ENCODE data around the gene FRG2.
A peak's percentile ranks its signal among the peaks of the same experiment; 100 is the strongest.
"Not testable (repeated sequence)": the region's sequence is repeated elsewhere in the genome, so short reads cannot be mapped to it uniquely, and the experiment has no call there.

Gene FRG2

DNA sequence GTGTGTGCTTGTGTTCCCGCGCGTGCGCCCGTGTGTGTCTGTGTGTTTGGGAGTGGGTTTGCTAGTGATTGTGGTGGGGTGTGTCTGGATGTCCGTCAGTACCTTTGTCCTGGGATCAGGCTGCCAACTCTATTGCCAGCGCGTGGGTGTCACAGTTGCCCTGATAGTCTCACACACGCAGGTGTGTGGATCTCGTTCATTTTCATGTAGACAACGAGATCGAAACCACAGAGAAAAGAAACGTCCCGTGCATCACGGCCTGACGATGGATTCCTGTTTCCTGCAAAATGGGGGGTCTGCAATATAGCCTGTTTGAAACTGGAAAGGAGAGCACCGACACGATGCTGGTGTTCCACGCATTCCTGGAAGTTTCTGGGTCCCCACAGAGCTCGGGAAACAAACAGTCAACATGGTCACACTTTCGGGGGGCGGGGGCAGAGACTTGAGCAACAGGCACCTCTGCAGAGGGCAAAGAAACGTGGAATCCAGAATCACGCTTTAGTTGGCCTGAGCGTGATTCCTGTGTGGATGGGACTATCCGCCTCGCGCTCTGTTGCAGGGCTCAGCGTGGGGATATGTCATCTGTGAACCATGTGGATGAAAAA, 7.1 kb downstream of the FRG2 start:
- Mint-ChIP-seq H3K9me3 (peaks cover 9 to 19% of the 10 kb centered on the region in 2 donors), H3K27me3 (peaks cover 56 to 59% of the 10 kb centered on the region in 2 donors), H3K4me3 (peak overlapping the region; percentile 18 to 23), H3K4me1 (peaks cover 24 to 44% of the 10 kb centered on the region in 2 donors), H3K36me3 (peaks cover 5 to 21% of the 10 kb centered on the region in 2 donors), H3K27ac (peak overlapping the region; percentile 0)
- not testable (repeated sequence) for ATAC-seq (replicated peaks); DNase-seq

DNA sequence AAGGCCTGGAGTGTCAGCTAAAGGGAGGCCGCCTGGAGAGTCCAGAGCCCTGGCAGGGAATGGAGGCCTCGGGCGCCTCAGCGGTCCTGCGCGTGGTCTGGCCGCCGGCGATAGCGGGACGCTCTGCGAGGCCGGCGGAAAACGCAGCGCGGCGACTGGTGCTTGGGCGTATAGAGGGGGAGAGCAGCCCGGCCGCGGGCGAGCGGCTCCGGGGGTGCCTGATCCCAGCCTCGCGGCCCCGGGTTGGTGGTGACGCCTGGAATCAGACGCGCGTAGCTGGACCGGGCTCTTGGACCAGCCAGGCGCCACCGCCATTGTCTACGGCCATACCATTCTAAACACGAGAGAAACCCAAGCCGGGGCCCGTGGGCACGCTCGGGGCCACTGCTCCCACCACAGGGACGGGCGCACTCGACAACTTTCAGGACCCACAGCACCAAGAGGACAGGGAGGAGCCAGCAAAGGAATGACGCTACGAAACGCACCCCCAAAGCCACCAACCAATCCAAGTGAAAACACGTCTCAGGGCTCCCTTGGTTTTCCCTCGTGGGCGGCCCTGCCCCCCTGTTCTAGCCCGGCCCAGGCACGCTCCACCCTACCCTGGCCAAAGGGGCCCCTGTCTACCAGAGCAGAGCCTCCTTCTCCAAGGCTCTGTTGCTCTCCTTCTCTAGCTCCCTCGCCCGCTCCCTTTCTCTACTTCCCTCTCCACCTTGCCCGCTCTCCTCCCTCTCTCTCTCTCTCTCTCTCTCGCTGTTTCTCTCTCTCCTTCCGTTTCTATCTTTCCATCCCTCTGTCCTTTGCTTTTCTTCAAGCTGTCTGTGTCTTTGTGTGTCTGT, 7.8 kb downstream of the FRG2 start:
- peaks cover 5 to 21% of the 10 kb centered on the region in 2 donors for H3K36me3 Mint-ChIP-seq
- H3K9me3 Mint-ChIP-seq: peaks cover 9 to 19% of the 10 kb centered on the region in 2 donors
- H3K4me1 Mint-ChIP-seq: peaks cover 24 to 44% of the 10 kb centered on the region in 2 donors
- no peak for ATAC-seq (replicated peaks)
- no peak for DNase-seq
- H3K4me3 Mint-ChIP-seq: peak overlapping the region; percentile 18 to 23
- peaks cover 59 to 63% of the 10 kb centered on the region in 2 donors for H3K27me3 Mint-ChIP-seq
- peak overlapping the region; percentile 0 for H3K27ac Mint-ChIP-seq

DNA sequence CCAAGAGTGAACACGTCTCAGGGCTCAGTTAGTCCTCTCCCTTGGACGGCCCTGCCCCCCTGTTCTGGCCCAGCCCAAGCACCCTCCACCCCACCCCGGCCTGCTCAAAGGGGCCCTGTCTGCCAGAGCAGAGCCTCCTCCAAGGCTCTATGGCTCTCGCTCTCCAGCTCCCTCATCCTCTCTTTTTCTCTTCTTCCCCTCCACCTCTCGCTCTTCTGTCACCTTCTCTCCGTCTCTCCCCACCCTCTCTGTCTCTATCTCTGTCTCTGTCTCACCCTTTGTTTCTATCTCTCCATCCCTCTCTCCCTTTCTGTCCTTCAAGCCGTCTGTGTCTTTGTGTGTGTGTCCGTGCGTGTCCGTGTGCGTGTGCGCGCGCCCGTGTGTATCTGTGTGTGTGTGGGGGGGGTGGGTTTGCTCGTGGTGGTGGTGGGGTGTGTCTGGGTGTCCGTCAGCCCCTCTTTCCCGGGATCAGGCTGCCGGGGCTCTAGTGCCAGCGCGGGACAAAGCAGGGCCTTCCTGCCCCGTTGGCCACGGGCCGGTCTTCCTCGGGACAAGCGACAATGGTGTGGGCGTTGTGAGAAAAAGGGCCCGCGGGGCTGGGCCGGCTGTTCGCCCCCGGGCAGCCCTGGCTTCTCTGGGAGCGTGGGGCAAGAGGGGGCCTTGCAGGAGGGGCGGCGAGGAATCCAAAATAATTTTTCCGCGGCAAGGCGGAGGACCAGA, 8.7 kb downstream of the FRG2 start:
- peaks cover 5 to 21% of the 10 kb centered on the region in 2 donors for H3K36me3 Mint-ChIP-seq
- H3K4me3 Mint-ChIP-seq: peak overlapping the region in 1 of 2 donors; percentile 39
- DNase-seq: no peak
- H3K4me1 Mint-ChIP-seq: peaks cover 24 to 44% of the 10 kb centered on the region in 2 donors
- H3K9me3 Mint-ChIP-seq: peaks cover 11 to 19% of the 10 kb centered on the region in 2 donors
- no peak for ATAC-seq (replicated peaks)
- H3K27me3 Mint-ChIP-seq: peaks cover 66 to 71% of the 10 kb centered on the region in 2 donors
- peak overlapping the region; percentile 89 for H3K27ac Mint-ChIP-seq

DNA sequence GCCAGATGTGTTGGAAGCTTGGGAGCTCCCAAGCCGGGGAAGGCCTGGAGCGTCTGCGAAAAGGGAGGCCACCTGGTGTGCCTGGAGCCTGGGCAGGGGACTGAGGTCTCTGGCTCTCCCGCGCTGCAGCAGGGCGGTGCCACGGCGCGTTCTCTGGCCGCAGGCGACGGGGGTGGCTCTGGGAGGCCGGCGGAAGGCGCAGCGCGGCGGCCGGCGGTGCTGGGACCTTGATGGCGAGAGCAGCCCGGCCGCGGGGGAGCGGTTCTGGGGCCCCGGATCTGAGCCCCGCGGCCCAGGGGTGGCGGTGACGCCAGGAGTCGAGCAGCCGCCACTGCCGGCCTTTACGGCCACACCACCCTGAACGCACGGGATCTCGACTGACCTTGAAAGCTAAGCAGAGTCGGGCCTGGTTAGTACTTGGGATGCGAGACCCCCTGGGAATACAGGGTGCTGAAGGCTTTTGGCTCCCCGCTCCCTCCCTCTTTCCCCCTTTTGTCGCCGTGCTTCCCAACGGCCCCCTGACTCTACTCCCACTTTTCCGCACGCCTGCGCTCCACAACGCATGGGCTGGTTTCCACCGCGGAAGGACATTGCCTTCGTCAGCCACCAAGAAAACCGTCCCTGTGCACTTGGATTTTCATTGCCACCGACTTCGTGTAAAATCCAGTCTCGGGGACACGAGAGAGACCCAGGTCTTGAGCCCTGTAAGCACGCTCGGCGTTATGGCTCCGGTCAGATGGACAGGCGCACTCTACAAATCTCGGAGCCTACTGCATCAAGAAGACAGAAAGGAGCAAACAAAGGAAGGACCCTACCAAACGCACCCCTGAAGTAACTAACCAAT, 9.5 kb downstream of the FRG2 start:
- peak overlapping the region; percentile 89 for H3K27ac Mint-ChIP-seq
- no peak for DNase-seq

DNA sequence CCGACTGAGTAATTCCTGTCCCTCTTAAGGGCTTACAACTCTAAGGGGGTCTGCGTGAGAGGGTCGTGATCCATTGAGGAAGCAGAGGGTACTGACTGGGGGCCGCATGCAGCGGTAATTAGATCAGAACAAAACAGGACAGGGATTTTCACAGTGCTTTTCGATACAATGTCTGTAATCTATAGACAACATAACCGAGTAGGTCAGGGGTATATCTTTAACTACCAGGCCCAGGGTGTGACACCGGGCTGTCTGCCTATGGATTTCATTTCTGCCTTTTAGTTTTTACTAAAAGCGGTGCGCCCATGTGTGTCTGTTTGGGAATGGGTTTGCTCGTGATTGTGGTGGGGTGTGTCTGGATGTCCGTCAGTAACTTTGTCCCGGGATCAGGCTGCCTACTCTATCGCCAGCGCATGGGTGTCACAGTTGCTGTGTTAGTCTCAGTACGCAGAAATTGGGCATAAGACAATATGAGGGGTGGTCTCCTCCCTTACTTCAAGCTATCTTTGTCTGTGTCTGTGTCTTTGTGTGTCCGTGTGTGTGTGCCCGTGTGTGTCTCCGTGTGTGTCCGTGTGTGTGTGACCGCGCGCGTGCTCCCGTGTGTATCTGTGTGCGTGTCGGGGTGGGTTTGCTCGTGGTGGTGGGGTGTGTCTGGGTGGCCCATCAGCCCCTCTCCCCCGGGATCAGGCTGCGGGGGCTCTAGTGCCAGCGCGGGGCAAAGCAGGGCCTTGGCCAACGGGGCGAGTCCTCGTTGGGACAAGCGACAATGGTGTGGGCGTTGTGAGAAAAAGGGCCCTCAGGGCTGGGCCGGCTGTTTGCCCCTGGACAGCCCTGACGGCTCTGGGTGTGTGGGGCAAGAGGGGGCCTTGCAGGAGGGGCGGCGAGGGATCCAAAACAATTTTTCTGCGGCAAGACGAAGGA, 10.4 kb downstream of the FRG2 start:
- no peak for ATAC-seq (replicated peaks)
- peak overlapping the region; percentile 75 for H3K27ac Mint-ChIP-seq
- peaks cover 75 to 87% of the 10 kb centered on the region in 2 donors for H3K27me3 Mint-ChIP-seq
- peaks cover 5 to 21% of the 10 kb centered on the region in 2 donors for H3K36me3 Mint-ChIP-seq
- H3K4me3 Mint-ChIP-seq: peak overlapping the region; percentile 6 to 49
- H3K9me3 Mint-ChIP-seq: peaks cover 10 to 19% of the 10 kb centered on the region in 2 donors
- H3K4me1 Mint-ChIP-seq: peaks cover 24 to 44% of the 10 kb centered on the region in 2 donors
- DNase-seq: no peak

More for the DNA sequence above, 9.5 kb downstream of the FRG2 start:
- peaks cover 73 to 78% of the 10 kb centered on the region in 2 donors for H3K27me3 Mint-ChIP-seq
- peak overlapping the region; percentile 52 to 59 for H3K4me3 Mint-ChIP-seq
- ATAC-seq (replicated peaks): no peak
- H3K9me3 Mint-ChIP-seq: peaks cover 11 to 19% of the 10 kb centered on the region in 2 donors
- peaks cover 24 to 44% of the 10 kb centered on the region in 2 donors for H3K4me1 Mint-ChIP-seq
- peaks cover 5 to 21% of the 10 kb centered on the region in 2 donors for H3K36me3 Mint-ChIP-seq

DNA sequence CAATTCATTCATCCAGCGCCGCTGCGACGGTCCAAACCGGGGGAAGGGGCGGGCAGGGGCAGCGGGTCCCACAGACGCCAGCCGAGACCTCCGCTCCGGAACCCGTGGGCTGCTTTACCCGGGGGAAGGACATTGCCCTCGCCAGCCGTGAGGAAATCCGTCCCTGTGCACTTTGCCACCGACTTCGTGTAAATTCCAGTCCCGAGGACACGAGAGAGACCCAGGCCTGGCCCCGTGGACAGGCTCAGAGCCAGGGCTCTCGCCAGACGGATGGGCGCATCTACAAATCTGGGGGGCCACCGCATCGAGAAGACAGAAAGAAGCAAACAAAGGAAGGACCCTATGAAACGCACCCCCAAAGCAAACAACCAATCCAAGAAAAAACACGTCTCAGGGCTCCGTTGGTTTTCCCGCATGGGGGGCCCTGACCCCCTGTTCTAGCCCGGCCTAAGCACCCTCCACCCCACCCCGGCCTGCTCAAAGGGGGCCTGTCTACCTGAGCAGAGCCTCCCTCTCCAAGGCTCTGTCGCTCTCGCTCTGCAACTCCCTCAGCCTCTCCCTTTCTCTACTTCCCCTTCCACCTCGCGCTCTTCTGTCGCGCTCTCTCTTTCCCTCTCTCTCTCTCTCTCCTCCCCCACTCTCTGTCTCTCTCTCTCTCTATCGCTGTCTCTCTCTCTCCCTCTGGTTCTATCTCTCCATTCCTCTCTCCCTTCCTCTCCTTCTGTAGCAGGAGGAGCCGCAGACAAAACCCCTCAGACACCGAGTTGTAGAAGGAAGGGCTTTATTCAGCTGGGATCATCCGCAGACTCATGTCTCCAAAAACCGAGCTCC, 11.3 kb downstream of the FRG2 start:
- ATAC-seq (replicated peaks) (no peak), DNase-seq (no peak)
- H3K4me1 Mint-ChIP-seq: peaks cover 19 to 38% of the 10 kb centered on the region in 2 donors
- peak overlapping the region; percentile 6 to 43 for H3K4me3 Mint-ChIP-seq
- H3K9me3 Mint-ChIP-seq: peaks cover 9 to 19% of the 10 kb centered on the region in 2 donors
- peaks cover 4 to 18% of the 10 kb centered on the region in 2 donors for H3K36me3 Mint-ChIP-seq
- peak overlapping the region; percentile 88 for H3K27ac Mint-ChIP-seq
- peaks cover 67 to 81% of the 10 kb centered on the region in 2 donors for H3K27me3 Mint-ChIP-seq

DNA sequence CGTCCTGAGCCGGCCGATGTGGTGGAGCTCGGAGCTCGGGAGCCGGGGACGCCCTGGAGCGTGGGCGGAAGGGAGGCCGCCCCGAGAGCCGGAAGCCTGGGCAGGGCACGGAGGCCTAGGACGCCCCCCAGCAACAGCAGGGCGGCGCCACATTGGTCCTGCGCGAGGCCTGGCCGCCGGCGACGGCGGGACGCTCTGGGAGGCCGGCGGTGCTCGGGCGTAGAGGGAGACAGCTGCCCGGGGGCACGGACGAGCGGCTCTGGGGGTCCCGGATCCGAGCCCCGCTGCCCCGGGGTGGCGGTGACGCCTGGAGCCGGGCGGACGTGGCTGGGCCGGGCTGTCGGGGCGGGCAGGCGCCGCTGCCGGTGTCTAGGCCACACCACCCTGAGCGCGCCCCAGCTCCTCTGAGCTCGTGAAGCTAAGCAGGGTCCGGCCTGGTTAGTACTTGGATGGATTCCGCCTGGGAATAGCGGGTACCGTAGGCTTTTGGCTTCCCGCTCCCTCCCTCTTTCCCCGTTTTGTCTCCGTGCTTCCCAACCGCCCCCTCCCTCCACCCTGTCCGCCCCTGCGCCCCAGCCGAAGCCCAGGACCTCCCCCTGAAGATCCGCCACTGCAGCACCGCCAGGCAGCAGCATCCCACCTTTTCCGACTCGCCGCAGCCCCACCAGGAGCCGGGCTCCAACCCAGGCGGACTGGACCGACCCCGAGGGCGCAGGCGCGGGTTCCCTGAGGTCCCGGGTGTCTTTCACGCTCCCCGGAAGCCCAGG, 12.1 kb downstream of the FRG2 start:
- peaks cover 7 to 16% of the 10 kb centered on the region in 2 donors for H3K9me3 Mint-ChIP-seq
- peaks cover 2 to 14% of the 10 kb centered on the region in 2 donors for H3K36me3 Mint-ChIP-seq
- DNase-seq (no peak), ATAC-seq (replicated peaks) (no peak)
- peak overlapping the region in 1 of 2 donors; percentile 63 for H3K4me3 Mint-ChIP-seq
- H3K4me1 Mint-ChIP-seq: peaks cover 17 to 31% of the 10 kb centered on the region in 2 donors
- H3K27me3 Mint-ChIP-seq: peaks cover 59 to 73% of the 10 kb centered on the region in 2 donors
- H3K27ac Mint-ChIP-seq: no peak overlapping the region

DNA sequence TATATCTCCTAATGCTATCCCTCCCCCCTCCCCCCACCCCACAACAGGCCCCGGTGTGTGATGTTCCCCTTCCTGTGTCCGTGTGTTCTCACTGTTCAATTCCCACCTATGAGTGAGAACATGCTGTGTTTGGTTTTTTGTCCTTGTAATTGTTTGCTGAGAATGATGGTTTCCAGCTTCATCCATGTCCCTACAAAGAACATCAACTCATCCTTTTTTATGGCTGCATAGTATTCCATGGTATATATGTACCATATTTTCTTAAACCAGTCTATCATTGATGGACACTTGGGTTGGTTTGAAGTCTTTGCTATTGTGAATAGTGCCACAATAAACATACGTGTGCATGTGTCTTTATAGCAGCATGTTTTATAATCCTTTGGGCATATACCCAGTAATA, 37.1 kb downstream of the FRG2 start:
- H3K4me1 Mint-ChIP-seq; H3K36me3 Mint-ChIP-seq; H3K9me3 Mint-ChIP-seq; H3K27ac Mint-ChIP-seq; H3K4me3 Mint-ChIP-seq; ATAC-seq (replicated peaks); DNase-seq: not testable (repeated sequence)
- H3K27me3 Mint-ChIP-seq: peaks cover 5 to 22% of the 10 kb centered on the region in 2 donors

DNA sequence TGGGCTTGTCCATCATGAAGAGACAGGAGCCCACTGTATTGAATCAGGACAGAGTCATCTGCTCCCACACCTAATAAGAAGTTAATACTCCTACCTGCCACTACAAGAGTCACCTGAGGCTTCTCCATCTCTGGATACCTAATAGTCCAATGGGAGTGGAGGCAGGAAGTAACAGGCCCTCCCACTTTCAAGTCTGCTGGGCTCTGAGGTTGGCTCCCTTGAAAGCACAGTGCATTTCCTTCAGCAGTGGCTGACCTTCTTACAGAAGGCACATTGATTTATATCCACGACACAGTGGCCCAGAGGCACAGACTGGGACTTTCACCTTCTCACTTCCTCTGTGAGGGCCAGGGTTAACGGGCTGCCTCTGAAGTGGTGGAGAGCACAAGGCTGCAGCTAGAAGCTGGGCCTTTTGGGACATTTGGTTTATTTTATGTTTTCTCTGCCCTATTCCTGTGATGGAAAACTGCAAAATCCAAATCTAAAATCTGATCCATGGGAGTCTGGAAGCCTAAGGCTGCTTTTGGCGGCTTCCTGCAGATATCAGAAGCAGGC, 38.1 kb downstream of the FRG2 start:
- Mint-ChIP-seq H3K27ac (no peak overlapping the region), H3K4me3 (no peak overlapping the region), H3K36me3 (no peaks in the 10 kb centered on the region), H3K9me3 (no peaks in the 10 kb centered on the region), H3K4me1 (no peaks in the 10 kb centered on the region), H3K27me3 (peaks cover 5 to 19% of the 10 kb centered on the region in 2 donors)
- no peak for ATAC-seq (replicated peaks)
- no peak for DNase-seq

DNA sequence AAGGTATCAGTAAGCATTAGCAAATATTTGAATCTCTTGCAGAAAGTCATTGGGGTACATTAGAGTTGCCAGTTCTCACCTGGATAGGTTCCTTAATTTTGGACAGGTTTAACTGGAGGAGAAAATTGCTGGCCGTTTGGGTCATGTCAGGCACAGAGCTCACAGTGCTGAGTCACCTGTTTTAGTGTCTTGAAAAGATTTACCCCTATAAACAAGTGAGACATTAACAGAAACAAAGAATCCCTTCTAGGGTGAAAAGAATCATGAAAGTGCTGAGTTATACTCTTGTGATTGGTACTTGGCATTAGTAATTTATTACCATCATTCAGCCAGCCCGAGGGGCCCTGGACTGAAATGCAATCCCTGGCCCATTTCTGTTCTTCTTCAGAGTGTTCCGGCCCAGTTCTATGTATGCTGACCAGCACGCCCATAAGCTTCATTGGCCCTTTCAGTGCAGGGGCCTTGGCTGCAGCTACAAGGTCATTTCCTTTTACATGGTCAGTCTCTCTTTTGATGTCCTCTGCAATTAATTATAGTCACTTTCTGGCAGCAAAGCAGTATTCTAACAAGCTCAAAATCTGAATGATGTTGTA, 41.3 kb downstream of the FRG2 start:
- H3K9me3 Mint-ChIP-seq: not testable (repeated sequence)

DNA sequence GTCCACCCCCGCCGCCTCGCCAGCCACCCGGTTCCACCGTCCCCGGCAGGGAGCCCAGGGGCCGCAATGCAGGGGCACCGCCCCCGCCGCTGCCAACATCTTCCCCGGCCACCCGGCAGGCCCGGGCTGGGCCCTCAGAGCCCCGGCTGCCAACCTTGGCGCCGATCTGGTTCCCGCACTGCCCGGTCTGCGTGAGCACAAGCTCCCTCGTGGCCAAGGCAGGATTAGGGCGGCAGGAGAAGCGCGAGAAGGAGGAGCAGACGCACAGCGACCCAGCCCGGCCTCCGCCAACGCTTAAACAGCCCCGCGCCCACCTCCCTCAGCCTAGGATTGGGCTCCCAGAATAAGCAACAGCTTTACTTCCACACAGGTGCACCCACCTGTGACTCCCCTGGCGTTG, 42.4 kb downstream of the FRG2 start:
- H3K27ac Mint-ChIP-seq; H3K4me3 Mint-ChIP-seq; H3K27me3 Mint-ChIP-seq; H3K4me1 Mint-ChIP-seq; H3K36me3 Mint-ChIP-seq; ATAC-seq (replicated peaks); H3K9me3 Mint-ChIP-seq; DNase-seq: not testable (repeated sequence)

More for the DNA sequence above, 41.3 kb downstream of the FRG2 start:
- H3K27me3 Mint-ChIP-seq; H3K27ac Mint-ChIP-seq; H3K4me1 Mint-ChIP-seq; H3K4me3 Mint-ChIP-seq; H3K36me3 Mint-ChIP-seq; ATAC-seq (replicated peaks); DNase-seq: not testable (repeated sequence)
